CD4-positive, alpha-beta T cell treated with Interleukin-15 for 4 hours (primary cell): ENCODE results near the gene HK3.

Experiments
- DNase-seq: peaks from one replicate; pipeline ENCODE4 v3.0.0-alpha.2; 2020; ENCODE audit warnings: low spot score

Gene HK3

GRCh38 chr5:176868731-176869130 is 30.4 kb downstream of the HK3 start:
- DNase-seq, result no peak

DNA sequence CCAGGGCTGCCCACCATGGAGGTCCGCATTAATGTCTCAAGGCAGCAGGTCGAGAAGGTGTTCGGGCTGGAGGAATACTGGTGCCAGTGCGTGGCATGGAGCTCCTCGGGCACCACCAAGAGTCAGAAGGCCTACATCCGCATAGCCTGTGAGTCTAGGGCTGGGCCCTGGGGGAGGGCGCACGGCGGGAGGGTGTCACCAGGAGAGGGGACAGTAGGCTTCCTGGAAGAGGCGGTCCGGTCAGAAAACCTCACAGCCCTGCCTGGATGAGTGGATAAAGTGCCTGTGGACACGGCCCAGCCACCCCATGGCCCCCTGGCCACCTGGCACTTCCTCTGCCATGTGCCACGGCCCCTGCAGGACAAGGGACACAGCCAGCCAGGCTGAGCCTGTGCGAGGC is 31.0 kb downstream of the HK3 start:
- no peak for DNase-seq

DNA sequence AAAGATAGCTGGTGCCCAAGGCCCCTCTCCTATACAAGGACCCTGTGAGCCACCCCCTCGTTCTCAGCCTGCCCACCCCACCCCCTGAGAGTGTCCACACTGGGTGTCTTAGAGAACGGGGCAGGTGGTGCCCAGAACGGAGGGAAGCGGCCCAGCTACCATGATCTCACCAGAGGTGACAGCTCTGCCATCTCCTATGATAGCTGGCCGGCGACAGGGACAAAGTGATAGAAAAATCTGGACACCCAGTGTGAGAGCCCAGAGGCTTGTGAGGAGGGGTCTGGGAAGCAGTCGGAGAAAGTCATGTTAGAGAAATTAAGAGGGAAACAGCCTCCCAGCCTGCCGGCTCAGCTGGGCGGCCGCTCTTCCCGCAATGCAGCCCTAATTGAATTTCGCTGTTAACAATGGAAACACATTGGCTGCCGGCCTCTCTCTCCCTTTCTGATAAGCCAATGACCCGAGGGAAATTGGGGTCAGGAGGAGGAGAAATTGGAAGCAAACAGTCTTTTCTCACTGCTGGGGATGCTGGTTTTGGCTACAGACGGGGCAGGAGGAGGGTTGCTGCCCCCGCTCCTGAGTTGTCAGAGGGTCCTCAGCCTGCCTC is 32.3 kb downstream of the HK3 start:
- no peak for DNase-seq

- no peak for DNase-seq
Measured at GRCh38 chr5:176865964-176866363, 33.2 kb downstream of the HK3 start.

DNA sequence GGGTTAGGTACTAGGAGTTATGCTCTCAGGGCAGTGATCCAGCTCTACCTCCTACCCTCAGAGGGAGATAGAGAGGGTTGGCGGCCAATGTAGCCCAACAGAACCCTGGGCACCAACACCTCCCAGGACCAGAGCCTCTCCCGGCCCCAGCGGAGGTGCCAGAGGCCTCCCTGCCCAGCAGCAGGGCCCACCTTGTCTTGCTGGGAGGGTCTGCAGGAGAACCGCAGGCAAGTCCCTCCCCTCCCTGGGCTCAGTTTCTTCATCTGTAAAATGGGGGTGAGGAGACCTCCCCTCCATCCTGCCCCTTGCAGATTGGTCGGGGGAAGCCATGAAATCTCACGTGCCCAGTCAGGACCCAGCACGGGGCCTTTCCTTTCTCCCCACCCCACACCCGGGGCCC is 34.4 kb downstream of the HK3 start:
- DNase-seq, result no peak

- DNase-seq, result no peak
Measured at GRCh38 chr5:176863765-176864098, 35.4 kb downstream of the HK3 start.

DNA sequence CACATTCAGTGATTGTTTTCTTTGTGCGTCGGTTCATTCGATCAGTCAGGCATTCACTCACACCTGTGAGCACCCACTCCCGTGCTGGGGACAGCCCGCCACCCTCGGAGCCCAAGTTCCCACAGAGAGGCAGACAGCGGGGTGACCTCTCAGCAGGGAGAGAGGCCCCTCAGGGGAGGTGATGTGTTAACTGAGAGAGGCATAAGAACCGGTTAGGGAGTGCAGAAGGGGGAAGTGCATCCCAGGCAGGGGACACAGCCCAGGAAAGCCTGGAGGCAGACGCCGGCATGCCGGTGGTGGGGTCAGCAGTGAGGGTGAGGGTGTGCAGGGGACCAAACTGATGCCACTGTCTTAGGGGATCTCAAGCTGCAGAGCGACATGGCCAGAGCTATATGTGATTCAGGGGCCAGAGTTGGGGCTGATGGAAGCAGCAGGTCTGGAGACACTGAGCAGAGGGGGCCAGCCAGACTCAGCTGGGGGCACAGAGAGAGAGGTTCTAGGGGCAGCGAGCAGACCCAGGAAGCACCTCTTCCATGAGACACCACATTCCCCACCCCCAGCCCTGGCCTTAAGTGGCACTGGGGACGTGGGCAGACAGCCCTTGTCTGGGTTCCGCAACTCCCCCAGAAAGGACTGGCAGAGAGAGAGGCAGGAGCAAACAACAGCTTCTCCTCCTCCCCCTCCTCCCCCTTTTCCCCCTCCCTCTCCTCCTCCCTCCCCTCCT is 35.9 kb downstream of the HK3 start:
- DNase-seq, result no peak

- no peak for DNase-seq
Measured at GRCh38 chr5:176862330-176862995, 36.7 kb downstream of the HK3 start.

GRCh38 chr5:176861276-176861675 is 37.9 kb downstream of the HK3 start:
- DNase-seq, result no peak

DNA sequence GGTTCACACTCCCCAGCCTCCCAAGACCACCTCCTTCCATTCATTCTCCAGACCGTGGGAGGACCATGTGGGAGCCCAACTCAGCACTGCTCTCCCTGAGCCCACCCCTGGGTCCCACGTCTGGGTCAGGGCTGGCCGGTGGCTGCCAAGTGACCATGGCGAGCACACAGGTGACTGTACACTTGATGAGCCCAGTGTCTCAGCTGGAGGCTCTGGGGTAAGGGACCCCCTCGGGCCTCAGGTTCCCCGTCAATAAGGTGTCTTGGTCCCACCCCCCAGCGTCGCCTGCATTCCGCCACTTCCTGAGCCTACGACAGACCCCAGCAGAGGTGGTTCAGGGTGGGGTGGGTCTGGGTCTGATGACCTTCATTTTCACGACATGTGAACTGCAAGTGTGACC is 38.8 kb downstream of the HK3 start:
- DNase-seq, result no peak

GRCh38 chr5:176859916-176860315 is 39.2 kb downstream of the HK3 start:
- no peak for DNase-seq

DNA sequence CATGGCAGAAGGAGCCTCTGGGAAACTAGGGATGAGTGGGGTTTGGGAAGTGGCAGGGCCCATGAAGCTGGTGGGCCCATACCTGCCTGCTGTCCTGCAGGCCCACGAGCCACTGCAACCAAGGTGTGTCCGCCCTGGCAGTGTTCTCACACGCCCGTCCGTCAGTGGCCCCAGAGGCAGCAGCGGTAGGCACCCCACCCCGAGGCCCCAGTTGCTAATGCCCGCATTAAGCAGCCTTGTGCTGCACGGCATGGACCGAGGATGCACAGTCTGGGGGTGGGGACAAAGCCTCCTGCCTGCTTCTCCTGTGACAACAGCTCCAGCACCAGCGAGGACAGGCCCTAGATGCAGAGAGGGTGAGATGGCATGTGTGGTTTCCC is 41.3 kb downstream of the HK3 start:
- no peak for DNase-seq

DNA sequence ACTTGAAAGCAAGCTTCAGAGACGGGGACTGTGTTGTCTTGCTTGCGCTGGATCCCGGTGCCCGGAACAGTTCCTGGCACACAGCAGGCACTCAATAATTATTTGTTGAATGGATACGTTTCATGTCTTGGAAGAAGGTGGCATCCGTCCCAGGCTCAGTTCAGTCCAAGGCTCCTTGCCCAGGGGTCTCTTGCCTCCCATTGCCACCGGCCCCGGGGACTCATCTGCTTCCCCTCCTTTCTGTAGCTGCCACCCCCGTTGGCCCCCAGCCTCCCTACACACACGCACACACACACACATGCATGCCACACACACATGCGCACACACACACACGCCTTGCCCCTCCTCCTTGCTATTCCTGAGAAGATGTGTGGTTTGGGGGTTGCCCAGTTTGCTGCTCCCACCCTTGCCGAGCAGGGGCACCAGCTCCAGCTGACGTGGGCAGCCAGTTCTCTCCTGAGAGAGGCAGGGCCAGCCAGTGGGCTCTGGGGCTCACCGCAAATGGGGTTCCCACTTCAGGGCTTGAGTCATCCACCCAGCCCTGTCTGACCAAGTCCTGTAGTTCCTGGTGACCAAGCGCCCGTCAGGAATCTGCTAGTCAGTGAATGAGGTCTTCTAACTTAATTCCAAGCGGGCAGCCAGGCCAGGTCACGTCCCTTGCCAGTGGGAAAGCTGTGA is 41.8 kb downstream of the HK3 start:
- DNase-seq, result no peak

DNA sequence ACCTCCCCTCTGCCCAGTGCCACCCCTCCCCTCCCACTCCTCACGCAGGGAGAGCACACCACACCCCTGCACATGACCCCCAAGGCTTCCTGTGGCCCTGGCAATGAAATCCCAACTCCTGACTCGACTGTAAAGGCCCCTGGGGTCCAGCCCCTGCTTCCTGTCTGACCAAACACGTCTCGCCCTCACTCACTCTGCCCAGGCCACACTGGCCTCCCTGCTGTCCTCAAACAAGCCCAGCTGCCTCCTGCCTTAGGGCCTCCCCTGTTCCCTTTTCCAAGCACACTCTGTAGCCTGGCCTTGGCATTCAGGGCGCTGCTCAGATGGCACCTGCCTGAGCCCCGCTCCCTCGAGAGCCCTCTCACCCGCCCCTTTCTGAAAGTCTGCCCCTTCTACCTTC is 42.4 kb downstream of the HK3 start:
- no peak for DNase-seq

DNA sequence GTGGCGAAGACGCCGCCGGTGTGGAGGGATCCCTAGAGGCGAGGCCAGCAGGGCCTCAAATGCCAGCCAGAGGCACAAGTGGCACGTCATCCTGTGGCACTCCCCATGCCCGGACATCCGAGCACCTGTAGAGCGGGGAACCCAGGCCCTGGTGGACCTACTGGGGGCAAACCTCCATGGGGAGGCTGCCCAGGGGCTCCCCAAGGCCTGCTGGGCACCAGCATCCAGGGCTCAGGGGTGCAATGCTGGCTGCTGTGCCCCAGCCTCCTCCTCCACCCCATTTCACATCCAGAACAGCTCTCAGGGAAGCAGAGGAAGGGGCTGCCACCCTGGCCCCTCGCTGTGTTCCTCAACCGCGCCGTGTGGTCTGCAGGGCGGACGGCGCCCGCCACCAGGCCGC is 43.5 kb downstream of the HK3 start:
- DNase-seq, result no peak

DNA sequence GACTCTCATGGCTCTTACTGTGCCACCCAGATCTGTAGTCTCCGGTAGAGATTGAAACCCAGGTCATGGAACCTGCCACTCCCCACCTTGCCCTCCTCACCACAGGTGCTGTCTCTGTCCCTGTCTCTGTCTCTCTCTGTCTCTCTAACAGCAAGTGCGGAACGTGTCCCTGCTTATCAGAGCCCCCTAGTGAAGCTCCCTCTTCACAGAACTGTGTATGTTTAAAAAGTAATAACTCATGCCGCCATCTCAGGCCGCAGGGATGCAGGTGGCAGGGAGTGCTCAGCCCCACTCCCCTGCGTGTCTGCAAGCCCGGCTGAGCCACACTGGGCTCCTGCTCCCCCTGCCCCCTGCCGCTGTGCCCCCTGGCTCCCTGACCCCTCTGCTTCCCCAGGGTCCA is 45.0 kb downstream of the HK3 start:
- DNase-seq, result no peak

DNA sequence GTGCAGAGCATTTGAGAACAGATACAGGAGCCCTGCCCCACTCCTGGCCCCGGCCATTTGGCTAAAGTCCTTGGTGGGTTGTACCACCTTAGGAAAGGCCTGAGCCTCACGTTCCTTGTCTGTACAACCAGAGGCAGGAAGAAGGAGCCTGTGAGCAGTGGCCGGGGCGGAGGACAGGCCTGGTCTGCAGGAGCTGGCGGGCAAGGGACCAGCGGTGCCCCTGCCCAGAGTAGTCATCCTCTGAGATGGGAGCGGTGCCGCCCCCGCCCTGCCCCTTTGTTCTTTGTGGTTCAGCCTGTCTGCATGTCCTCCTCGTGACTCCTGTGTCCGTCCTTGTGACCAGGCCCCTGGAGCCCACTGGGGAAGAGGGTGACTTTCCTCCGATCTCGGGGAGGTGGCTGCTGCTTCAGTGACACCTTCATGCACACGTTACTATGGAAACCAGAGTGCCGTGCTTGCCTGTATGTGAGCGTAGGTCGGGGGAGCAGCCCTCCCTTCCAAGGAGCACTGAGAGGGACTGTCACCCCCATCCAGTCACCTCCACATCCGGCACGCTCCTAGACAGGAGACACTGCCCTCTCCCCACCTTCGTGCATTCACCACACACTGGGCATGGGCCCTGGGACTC is 45.9 kb downstream of the HK3 start:
- DNase-seq, result no peak

DNA sequence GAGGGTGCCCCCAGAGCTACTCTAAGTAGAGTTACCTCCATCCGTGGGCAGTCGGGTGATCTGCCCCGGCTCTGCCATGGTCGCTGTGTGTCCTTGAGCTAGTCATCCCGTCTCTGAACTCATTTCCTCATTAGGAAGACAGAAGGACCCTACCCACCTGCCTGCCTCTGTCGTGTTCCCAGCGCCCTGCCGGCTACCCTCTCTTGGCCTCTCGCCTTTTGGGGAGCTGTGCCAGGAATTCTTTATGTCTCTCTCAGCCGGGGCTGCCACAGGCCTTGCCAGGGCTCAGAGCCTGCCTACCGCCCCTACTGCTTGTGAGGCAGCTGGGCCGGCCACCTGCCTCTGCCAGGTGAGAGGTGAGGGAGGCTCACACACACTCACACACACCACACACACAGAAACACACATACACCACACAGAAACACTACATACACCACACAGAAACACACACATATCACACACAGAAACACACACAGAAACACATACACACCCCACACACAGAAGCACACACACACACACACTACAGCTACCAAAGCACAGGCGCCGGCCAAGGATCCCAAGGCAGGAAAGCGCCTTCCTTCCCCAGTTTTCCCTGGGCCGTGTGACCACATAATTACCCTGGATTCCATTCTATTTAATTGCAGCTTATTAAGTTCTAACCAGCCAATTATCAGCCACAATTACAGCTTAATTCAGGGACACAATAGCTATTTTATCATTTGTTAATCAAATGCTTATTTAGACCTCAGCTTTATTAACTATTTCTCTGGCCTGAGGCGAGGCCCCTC is 47.1 kb downstream of the HK3 start:
- DNase-seq, result no peak

- no peak for DNase-seq
Measured at GRCh38 chr5:176851380-176851779, 47.8 kb downstream of the HK3 start.

DNA sequence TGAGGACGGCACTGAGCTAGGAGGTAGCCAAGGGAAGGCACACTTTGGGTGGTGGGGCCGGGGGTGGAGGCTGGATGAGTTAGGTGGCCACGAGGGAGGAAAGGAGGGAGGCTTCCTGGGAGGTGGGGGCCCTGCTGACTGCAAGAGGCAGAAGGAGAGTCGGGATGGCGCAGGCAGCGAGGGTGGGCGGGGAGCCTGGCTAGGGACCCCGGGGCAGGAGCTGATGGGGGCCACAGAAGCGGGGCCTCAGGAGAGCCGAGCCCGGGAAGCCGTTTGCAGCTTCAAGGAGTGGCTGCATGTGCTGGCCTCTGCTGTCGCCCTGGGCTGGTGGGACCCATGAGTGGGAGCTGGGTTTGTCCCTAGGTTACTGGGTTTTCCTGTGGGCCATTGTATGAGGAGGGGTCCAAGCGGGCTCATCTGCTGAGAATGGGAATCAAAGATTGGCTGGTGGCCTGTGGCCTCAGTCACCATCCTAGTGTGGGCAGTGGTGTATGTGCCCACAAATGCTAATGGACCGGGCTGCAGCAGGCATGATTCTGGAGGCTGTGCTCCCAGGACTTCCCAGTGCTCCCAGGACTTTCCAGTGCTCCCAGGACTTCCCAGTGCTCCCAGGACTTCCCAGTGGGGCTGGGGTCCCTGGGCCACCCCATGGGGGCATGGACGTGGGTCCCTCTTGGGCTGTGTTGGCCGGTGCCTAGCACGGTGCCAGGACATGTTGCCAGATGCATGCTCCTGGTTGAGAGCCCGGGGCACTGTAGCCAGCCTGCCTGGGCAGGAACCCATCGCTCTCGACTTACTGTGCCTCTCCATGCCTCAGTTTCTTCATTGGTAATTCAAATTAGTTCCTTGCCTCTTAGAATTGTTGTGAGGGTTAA is 48.5 kb downstream of the HK3 start:
- DNase-seq, result no peak
